Stimulated activated CD4-positive, alpha-beta T cell treated with anti-CD3 and anti-CD28 coated beads, Interleukin-4, amount 100 ng/mL, for 1 hour (primary cell): ENCODE data around the gene PRKAG3.

ENCODE experiments used
- DNase-seq: peaks from one replicate; pipeline ENCODE4 v3.0.0-alpha.2; 2020

Gene PRKAG3

DNA sequence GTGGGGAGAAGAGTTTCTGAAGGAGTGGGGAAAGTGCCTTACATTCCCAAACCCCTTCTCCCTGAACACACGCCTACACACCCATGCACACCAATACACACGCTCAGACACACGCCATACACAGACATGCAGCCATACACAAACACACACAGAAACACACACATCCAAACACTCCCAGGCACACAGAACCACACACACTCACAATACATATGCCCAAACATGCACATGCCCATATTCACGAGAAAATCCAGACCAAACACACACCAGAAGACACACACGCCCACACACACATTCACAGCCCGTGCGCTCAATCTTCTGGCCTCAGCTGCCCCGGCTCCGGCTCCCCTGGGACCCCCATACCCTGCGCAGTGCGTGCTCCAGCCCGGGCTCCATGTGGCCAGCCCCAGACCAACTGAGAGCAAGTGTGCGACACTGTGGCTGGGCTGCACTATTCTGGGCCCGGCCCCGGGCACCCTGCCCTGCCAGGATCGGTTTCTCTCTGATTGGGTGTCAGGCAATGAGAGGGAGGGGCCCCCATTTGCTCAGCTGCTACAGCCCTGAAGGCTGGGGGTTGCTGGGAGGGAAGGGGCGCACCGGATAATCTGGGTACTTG, at the start of gene PRKAG3:
Gene PRKAG3, minus strand, starts transcription at position 426 of the 613 bp plus-strand sequence.
- no peak for DNase-seq

DNA sequence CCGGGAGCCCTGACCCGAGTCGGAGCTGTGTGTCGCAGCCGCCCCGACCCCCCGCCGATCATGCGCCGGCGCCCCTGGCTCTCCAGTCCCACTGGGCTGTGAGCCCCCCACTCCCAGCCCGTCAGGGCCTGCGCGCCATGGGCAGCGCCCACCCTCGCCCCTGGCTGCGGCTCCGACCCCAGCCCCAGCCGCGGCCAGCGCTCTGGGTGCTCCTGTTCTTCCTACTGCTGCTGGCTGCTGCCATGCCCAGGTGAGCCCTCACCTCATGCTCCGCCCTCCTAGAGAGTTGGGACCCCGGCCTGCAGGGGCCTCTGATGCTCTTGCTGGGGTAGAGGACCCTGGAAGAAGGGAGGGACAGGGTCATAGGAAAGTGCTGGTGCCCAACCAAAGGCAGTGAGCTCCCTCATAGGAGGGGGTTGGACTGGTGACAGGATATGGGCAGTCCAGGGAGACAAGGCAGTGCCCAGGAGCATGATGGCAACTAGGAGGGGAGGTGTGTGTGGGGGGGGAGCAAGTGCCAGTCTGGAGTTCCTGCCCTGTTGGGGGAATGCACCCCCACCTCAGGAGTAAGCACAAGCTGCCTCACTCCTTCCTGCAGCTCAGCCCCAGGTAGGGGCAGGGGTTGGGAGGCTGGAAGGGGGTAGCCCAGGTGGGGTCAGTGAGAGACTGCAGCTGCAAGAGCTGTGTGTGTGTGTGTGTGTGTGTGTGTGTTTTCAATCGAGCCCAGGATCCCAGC, 49.4 kb upstream of the PRKAG3 start:
- DNase-seq, result no peak

GRCh38 chr2:218880102-218880858, 48.7 kb upstream of the PRKAG3 start, which contains the start of gene WNT10A:
Gene WNT10A, plus strand, starts transcription at chr2:218880852. Its CDS starts 144 bp downstream, at chr2:218880996.
- peak; percentile 76 for DNase-seq

- DNase-seq, result no peak
These were observed 48.1 kb upstream of the PRKAG3 start for GRCh38 chr2:218879776-218880101.

DNA sequence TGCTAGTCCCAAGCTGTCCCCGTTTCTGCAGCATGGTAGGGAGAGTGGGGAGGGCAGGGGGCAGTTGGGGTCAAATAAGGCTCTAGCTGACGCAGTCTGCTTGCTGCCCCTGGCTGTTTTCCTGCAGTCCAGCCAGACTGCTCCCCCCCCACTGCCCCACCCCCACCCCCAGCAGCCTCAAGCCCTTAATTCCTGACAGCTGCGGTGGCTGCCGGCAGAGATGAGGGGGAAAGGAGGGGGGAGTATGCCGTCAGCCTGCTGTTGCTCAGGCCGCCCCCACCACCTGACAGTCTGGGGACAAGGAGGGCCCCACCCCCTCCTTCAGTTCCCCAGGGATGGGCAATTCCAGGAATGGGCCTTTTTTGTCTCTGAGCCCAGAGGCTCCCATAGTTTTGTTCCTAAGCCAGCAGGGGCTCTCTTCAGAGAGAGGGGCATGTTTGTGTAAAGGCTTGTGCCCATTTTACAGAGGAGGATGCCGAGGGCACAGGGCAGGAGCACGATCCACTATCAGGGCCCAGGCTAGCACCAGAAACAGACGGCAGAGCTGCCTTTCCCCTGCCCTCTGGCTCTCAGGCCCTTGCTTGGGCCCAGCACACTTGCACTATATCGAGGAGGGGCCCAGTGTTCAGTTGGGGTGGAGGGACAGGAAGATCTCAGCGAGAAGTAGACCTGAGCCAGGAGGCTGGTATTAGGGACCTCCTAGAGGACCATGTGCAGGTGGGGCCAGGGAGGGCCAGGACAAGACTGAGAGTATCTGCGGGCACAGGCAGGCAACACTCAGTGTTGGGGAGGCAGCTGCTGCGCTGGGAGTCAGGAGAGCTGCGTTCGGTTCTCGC, 47.5 kb upstream of the PRKAG3 start:
- no peak for DNase-seq

DNA sequence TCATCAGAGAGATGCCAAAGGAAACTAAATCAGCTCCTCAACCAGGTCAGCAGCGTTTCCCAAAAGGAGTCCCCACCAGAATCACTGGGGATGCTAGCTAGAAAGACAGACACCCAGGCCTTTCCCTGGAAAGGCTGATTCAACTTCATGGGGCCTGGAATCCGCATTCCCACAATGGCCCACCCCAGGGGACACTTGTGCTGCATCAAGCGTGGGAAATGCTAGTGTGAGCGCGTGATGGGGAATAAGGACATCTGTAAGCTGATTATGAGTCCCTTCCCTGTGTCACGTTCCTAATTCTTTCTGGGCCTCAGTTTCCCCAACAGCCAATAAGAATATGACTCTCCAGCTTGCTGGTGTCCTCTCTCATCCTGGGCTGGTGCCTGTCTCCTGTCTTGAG, 46.9 kb upstream of the PRKAG3 start:
- no peak for DNase-seq

DNA sequence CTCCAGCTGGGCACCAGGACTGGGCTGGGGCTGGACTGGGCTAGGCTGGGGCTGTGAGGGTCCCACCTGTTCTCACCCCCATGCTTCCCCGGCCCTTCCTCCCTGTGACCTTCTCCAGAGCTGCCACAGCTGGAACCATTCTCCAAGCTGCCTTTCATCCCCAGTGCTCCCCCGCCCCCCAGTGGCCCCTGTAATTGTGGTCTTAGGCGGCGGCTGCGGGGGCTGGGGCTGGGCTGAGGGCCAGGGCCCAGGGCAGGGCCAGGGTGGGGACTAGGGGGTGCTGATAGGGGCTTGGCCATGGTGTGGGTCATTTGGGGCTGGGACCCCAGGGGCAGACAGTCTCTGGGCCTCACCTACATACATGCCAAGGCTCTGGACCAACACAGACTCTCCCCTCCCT, 46.3 kb upstream of the PRKAG3 start:
- DNase-seq, result no peak

DNA sequence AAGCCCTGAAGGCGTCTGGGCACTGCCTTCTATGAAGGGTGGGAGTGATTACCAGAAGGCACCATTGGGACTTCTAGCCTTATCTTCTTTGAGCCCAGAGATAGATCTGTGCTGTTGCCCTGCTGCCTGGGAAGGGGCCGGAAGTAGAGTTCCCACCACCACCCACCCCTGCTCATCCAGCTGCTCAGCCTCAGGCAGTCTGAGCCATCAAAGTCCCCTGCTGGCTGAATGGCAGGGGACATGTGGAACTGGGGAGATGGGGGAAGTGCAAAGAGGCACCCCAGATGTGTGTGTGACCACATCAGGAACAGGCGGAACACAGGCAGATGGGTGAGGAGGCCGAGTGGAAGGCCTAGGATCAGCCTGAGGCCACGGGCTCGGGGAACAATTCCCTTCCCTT, 45.7 kb upstream of the PRKAG3 start:
- no peak for DNase-seq

- peak; percentile 69 for DNase-seq
These were observed 45.1 kb upstream of the PRKAG3 start for GRCh38 chr2:218876562-218877219.

- DNase-seq, result no peak
These were observed 44.2 kb upstream of the PRKAG3 start for GRCh38 chr2:218875692-218876246.

GRCh38 chr2:218873359-218874194, 42.0 kb upstream of the PRKAG3 start:
- DNase-seq, result no peak

DNA sequence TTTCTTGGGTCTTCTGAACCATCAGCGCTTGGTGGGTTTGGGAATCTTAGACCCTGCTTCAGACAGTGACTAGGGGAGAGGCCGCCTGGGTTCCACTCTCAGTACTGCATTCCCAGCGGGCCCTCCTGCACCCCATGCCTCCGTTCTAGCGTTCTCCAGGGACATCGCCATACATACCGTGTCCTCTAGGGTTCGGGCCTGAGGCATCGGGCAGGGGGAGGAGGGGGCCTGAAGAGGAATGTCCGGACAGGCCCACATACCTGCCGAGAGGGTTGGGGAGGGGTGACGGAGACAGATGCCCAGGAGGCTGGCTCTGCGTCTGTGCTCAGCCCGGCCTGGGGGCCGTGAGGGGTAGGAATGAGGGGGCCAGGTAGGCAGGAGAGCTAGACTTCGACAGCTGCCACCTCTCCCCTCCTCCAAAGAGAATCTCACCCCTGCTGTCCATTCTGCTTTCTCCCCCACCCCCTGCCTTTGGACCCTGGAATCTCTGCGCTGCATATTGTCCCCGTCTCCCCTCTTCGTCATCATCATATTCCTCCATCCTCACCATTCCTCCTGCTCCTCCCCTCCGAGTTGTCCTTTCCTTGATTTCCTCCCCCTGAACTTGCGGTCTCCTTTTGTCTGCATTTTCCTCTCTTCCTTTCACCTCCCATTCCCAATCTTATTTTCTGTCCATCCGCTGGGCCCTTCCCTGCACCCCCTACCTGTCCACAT, 41.2 kb upstream of the PRKAG3 start:
- no peak for DNase-seq

- DNase-seq, result no peak
These were observed 40.0 kb upstream of the PRKAG3 start for GRCh38 chr2:218871345-218872302.

DNA sequence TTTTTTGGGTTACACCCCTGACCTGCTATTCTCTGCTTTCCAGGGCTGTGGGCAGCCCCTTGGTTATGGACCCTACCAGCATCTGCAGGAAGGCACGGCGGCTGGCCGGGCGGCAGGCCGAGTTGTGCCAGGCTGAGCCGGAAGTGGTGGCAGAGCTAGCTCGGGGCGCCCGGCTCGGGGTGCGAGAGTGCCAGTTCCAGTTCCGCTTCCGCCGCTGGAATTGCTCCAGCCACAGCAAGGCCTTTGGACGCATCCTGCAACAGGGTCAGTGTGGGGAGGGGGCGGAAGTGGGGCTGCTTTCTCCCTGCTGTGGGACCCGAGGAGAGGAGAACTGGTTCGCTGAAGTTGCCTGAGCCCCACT, 39.4 kb upstream of the PRKAG3 start:
- DNase-seq, result no peak

- no peak for DNase-seq
These were observed 37.5 kb upstream of the PRKAG3 start for GRCh38 chr2:218869064-218869463.

DNA sequence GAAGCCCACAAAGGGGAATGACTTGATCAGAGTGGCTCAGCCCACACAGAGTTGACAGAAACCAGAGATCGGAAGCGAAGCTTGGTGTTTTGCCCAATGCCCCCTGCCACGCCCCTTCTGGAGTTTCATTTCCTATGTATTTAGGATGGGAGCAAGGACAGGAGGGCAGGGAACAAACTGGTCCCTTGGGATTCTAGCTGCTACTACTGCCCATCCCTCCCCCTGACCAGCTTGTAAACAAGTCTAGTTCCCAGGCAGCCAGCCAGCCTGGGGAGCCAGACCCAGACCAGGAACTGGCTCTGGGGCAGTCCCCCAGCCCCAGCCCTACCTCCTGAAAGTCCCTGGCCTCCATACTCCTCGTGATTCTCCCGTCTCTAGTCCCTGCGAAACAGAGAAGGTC, 36.3 kb upstream of the PRKAG3 start:
- no peak for DNase-seq

- DNase-seq, result no peak
These were observed 34.4 kb upstream of the PRKAG3 start for GRCh38 chr2:218865999-218866398.

DNA sequence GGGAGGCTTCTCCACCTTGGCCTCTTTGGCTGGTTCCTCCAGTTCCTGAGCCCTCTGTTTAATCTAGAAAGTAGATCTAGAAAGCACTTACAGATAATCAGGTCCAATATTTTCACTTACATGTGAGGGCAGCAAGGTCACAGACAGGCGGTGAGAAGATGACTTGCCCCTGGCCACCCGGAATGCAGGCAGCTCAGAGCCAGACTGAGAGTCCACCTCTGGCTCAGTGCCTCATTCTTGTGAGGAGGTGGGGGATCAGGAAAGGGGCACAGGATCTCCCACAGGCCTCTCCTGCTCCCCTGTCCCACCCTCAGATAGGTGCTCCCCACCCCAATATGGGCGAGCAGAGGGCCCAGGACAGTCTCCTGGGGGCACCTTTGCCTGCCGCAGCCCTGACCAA, 33.8 kb upstream of the PRKAG3 start:
- DNase-seq, result no peak

- no peak for DNase-seq
These were observed 31.5 kb upstream of the PRKAG3 start for GRCh38 chr2:218863021-218863520.
